ENCODE results near the gene KIF3B. TPM values are rescaled to one million over a fixed set of nuclear protein-coding genes. Genes with fewer than 3 reads are reported as not detected.

Gene KIF3B
- total and polyA plus RNA-seq, 10 of the 15 experiments (the other 5 are each of a cell fraction or from before 2014, with no cell fraction given): 7.4 to 37.3 (median 25.9) TPM

- TF ChIP-seq SKIL (IDR thresholded peaks at IDR 0.05; ENCODE audit: low read depth, poor library complexity, severe bottlenecking) (peak; percentile 74), RELA (IDR thresholded peaks at IDR 0.05; ENCODE audit: borderline replicate concordance, partially characterized antibody) (no peak), SUZ12 (IDR thresholded peaks at IDR 0.05; ENCODE audit: unreplicated experiment) (no peak), CHD4 (IDR thresholded peaks at IDR 0.05) (no peak), KLF5 (IDR thresholded peaks at IDR 0.05; ENCODE audit: partially characterized antibody) (no peak)
- TF ChIP-seq, protein P1, sequence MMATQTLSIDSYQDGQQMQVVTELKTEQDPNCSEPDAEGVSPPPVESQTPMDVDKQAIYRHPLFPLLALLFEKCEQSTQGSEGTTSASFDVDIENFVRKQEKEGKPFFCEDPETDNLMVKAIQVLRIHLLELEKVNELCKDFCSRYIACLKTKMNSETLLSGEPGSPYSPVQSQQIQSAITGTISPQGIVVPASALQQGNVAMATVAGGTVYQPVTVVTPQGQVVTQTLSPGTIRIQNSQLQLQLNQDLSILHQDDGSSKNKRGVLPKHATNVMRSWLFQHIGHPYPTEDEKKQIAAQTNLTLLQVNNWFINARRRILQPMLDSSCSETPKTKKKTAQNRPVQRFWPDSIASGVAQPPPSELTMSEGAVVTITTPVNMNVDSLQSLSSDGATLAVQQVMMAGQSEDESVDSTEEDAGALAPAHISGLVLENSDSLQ (IDR thresholded peaks at IDR 0.05): peak; percentile 68
These were observed 55.9 kb downstream of the KIF3B start (continued) for GRCh38 chr20:32333181-32333987.
